Fibroblast of skin of back (primary cell): ENCODE measurements around the gene LTB4R2.
"Not testable (repeated sequence)": the region's sequence is repeated elsewhere in the genome, so short reads cannot be mapped to it uniquely, and the experiment has no call there.

ENCODE experiments used
- DNase-seq: peaks from one replicate; pipeline ENCODE4 v3.0.0-alpha.2; 2013

LTB4R2 gene

DNA sequence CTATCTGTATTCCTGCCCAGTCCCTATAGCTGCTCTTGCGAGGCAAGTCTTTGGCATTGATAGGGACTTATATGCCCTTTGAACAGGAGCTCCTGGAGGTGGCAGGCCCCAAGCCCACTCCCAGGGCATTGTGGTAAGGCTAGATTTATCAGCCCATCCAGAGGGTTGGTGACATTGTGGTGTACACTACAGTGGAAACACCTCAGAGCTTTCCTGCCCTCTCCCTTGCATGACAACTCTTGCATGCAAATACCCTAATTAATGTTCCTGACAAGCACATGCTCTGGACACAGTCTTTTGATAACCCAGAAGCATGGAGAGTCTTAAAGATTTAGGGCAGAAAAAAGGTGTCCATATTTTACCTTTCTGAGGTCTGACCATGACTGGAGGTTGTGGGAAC, 30.7 kb downstream of the LTB4R2 start:
- no peak for DNase-seq

DNA sequence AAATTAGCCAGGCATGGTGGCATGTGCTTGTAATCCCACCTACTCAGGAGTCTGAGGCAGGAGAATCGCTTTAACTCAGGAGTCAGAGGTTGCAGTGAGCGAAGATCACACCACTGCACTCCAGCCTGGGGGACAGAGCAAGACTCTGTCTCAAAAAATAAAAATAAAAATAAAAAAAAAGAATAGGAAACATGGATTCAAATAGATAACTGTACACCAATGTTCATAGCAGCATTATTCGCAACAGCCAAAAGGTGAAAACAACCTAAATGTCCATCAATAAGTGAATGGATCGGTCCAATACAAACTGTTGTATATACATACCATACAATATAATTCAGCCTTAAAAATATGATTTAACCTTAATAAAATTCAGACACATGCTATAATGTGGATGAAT, 32.9 kb downstream of the LTB4R2 start:
- no peak for DNase-seq

DNA sequence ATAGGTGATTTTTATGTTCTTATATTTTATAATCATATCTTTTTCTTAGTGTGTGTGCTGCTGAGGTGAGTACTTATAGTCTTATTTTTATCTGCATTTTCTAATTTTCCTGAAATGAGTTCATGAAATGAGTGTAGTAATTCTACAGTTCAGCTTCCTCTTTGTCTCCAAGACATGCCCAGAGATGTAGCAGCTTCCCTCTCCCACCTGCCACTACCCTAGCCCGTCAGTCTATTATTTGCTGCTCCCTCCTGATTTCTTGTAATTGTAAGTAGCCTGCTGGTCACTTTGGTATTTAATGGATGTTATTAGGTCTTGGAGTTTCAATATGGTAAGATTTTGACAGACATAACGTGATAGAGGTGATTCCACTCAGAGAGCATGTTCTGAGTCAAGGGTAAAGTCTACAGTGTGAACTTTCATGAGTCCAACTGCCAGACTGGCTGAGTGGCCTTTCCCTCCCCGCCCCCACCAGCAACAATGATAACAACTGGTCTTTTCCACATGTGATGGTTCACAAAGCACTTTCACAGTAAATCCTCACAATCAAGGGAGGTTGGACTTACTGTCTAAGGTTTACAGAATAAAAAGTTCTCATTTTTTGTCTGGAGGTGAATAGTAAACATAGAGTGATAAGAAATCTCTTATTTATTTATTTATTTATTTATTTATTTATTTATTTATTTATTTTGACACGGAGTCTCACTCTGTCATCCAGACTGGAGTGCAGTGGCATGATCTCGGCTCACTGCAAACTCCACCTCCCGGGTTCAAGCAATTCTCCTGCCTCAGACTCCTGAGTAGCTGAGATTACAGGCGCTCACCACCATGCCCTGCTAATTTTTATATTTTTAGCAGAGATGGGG, 34.1 kb downstream of the LTB4R2 start:
- no peak for DNase-seq

DNA sequence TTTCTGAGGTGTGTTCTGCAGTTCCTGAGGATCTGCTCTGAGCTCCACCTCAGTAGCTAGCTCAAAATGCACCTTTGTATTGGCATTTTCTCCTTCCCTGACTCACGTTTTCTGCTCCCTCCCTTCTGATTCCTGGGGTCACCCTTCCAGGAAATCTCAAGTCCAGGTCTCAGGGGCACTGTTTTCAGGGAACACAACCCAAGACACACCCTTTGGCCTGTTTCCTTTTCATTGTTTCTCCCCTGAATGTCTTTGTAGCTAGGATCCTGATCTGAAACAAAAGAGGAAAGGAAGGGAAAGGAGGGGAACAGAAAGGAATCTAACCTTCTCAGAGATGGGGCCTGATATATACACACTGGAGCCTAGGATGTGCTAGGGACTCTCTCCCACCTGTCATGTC, 37.2 kb downstream of the LTB4R2 start:
- no peak for DNase-seq

GRCh38 chr14:24348186-24348585, 38.2 kb downstream of the LTB4R2 start:
- no peak for DNase-seq

GRCh38 chr14:24349742-24350141, 39.8 kb downstream of the LTB4R2 start:
- DNase-seq: no peak

GRCh38 chr14:24351517-24351916, 41.6 kb downstream of the LTB4R2 start:
- DNase-seq: peak; percentile 49

DNA sequence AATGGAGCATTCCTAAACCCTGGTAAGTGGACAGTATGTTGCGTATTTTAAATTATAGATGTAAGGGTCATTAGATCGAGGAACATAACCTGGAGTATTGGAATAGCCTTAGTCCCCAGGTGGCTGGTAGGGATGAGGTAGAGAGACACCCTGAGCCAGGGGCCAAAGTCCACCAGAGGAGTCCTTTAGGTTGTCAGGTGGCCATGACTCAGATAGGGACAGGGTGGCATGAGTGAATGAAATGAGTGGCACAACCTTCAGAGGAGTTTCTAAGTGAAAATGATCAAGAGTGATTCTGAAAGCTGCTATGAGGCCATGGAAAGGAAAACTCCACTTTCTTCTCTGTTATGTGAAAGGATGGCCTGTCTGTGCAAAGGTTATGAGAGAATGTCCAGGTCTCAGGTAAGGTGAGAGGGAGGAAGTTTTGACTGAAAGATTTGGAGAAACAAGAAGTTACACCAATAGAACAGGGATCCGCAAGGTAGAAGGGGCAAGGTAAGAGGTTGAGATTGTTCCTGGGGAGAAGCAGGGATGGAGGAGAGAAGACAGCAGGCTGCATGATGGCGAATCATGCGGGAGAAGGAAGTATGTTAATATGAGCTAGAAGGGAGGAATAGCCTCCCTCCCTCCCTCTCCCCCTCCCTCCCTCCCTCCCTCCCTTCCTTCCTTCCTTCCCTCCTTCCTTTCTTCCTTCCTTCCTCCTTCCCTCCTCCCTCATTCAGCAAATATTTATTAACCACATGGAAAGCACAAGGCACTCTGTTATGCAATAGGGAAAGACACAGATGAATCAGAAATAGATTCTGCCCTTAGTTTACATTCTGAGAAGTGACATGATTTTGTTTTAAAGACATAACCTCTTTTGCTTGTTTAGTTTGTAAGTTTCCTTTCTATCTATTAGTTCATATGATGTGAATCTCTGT, 43.9 kb downstream of the LTB4R2 start:
- peak; percentile 27 for DNase-seq

DNA sequence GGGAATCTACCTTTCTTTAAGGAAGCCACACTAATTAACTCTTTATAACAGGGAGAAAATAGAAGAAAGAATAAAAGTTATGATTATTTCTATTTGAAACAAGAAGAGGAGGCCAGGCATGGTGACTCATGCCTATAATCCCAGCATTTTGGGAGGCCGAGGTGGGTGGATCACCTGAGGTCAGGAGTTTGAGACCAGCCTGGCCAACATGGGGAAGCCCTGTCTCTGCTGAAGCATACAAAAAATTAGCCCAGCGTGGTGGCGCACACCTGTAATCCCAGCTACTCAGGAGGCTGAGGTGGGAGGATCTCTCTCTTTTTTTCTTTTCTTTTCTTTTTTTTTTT, 44.5 kb downstream of the LTB4R2 start:
- DNase-seq: not testable (repeated sequence)

- no peak for DNase-seq
Measured at GRCh38 chr14:24355009-24355408, 45.1 kb downstream of the LTB4R2 start.

- DNase-seq: no peak
Measured at GRCh38 chr14:24356208-24356607, 46.3 kb downstream of the LTB4R2 start.

- DNase-seq: no peak
Measured at GRCh38 chr14:24360281-24360680, 50.3 kb downstream of the LTB4R2 start.

- no peak for DNase-seq
Measured at GRCh38 chr14:24361326-24361725, 51.4 kb downstream of the LTB4R2 start.
